IMR-90 (cell line): ENCODE data around the gene TMEM114. TPM values are rescaled to one million over a fixed set of nuclear protein-coding genes. Genes with fewer than 3 reads are reported as not detected.

ENCODE experiments used
- ATAC-seq: fragments of 200-7000 bp; cut with Tn5 transposase; 2 replicates; pipeline ENCODE4 v1.9.1; 2020; ENCODE audit warnings: low read depth, mild to moderate bottlenecking, moderate library complexity
- Bru-seq: library from RNA; stranded (reverse); fragments of 400-500 nt; gene quantifications from one replicate; lab custom pipeline; 2021; lab: Mats Ljungman, UMichigan
- BruChase-seq, 2 experiments: library from RNA; stranded (reverse); fragments of 400-500 nt; gene quantifications; one replicate each; lab custom pipeline; 2021; lab: Mats Ljungman, UMichigan
- BruUV-seq: library from RNA; stranded (reverse); fragments of 400-500 nt; replicated peaks from 2 replicates; lab custom pipeline; 2021; lab: Mats Ljungman, UMichigan
- CTCF ChIA-PET: fragments of 300-600 bp; formaldehyde crosslinking; extraction: SDS; loops from one replicate; lab custom pipeline; 2021; ENCODE audit warnings: antibody characterized with exemption; lab: Yijun Ruan, JAX
- POLR2A ChIA-PET: fragments of 300-600 bp; sonication (Branson Sonifier 250); formaldehyde crosslinking; loops from one replicate; lab custom pipeline; 2022; ENCODE audit warnings: antibody characterized with exemption; ENCODE audit not compliant: unreplicated experiment; lab: Charles Lee
- DNase-seq: peaks from one replicate; pipeline ENCODE4 v3.0.0; 2013
- H2AFZ ChIP-seq: replicated peaks from 2 replicates; pipeline ENCODE3; 2013; ENCODE audit warnings: low read length, mild to moderate bottlenecking; ENCODE audit not compliant: poor library complexity
- H2AK5ac ChIP-seq: 2 replicates; pipeline ENCODE4 v1.6.1; 2013; ENCODE audit warnings: low read depth, low read length, inconsistent platforms
- H2AK9ac ChIP-seq: replicated peaks from 2 replicates; pipeline ENCODE3; 2013; ENCODE audit warnings: mild to moderate bottlenecking, low read depth, low read length, moderate library complexity; ENCODE audit not compliant: poor library complexity
- H2BK120ac ChIP-seq: 2 replicates; pipeline ENCODE4 v1.6.1; 2013; ENCODE audit warnings: low read depth, low read length, inconsistent platforms
- H2BK15ac ChIP-seq: 3 replicates; pipeline ENCODE4 v1.6.1; 2013; ENCODE audit warnings: low read depth, low read length, inconsistent platforms
- H2BK20ac ChIP-seq: 2 replicates; pipeline ENCODE4 v1.6.1; 2013; ENCODE audit warnings: low read depth, mild to moderate bottlenecking, inconsistent platforms, low read length, moderate library complexity
- H2BK5ac ChIP-seq: 2 replicates; pipeline ENCODE4 v1.6.1; 2013; ENCODE audit warnings: mild to moderate bottlenecking, low read depth, low read length, inconsistent platforms; ENCODE audit not compliant: poor library complexity, severe bottlenecking
- H3K14ac ChIP-seq: replicated peaks from 2 replicates; pipeline ENCODE4 v1.6.1; 2013; ENCODE audit warnings: low read depth, low read length, inconsistent platforms
- H3K18ac ChIP-seq: 2 replicates; pipeline ENCODE4 v1.6.1; 2013; ENCODE audit warnings: low read depth, low read length, control low read depth
- H3K23ac ChIP-seq: 2 replicates; pipeline ENCODE4 v1.6.1; 2013; ENCODE audit warnings: low read depth, low read length, inconsistent platforms
- H3K27ac ChIP-seq: 2 replicates; pipeline ENCODE4 v1.5.1; 2013; ENCODE audit warnings: mild to moderate bottlenecking, control low read depth, low read length; ENCODE audit not compliant: insufficient read depth
- H3K27me3 ChIP-seq: 2 replicates; pipeline ENCODE4 v1.6.1; 2013; ENCODE audit warnings: low read length; ENCODE audit not compliant: control insufficient read depth, insufficient read depth
- H3K36me3 ChIP-seq: 2 replicates; pipeline ENCODE4 v1.6.1; 2013; ENCODE audit warnings: low read length, mixed read lengths; ENCODE audit not compliant: control insufficient read depth, insufficient read depth
- H3K4ac ChIP-seq: 2 replicates; pipeline ENCODE4 v1.6.1; 2013; ENCODE audit warnings: low read depth, low read length, inconsistent platforms
- H3K4me1 ChIP-seq: 2 replicates; pipeline ENCODE4 v1.6.1; 2013; ENCODE audit warnings: low read length, mixed read lengths; ENCODE audit not compliant: control insufficient read depth, insufficient read depth
- H3K4me2 ChIP-seq: 2 replicates; pipeline ENCODE4 v1.6.1; 2013; ENCODE audit warnings: low read depth, mild to moderate bottlenecking, control low read depth, low read length, moderate library complexity
- H3K4me3 ChIP-seq: 2 replicates; pipeline ENCODE4 v1.5.1; 2013; ENCODE audit warnings: low read depth, mild to moderate bottlenecking, control low read depth, low read length, moderate library complexity; ENCODE audit not compliant: insufficient read depth
- H3K56ac ChIP-seq: 2 replicates; pipeline ENCODE4 v1.6.1; 2013; ENCODE audit warnings: low read length, inconsistent platforms; ENCODE audit not compliant: insufficient read depth; ENCODE audit errors: extremely low read depth
- H3K79me1 ChIP-seq, 2 experiments: 2 replicates each; pipeline ENCODE4 v1.6.1; 2013; ENCODE audit warnings: low read length in 2 of 2, inconsistent platforms in 1 of 2, low read depth in 1 of 2
- H3K9ac ChIP-seq: 2 replicates; pipeline ENCODE4 v1.6.1; 2013; ENCODE audit warnings: low read depth, low read length, control low read depth
- H3K9me1 ChIP-seq: 2 replicates; pipeline ENCODE4 v1.6.1; 2013; ENCODE audit warnings: low read length, inconsistent platforms; ENCODE audit not compliant: insufficient read depth
- H3K9me3 ChIP-seq: 2 replicates; pipeline ENCODE4 v1.6.1; 2013; ENCODE audit warnings: low read length; ENCODE audit not compliant: control insufficient read depth, insufficient read depth
- H4K20me1 ChIP-seq: 2 replicates; pipeline ENCODE4 v1.6.1; 2013; ENCODE audit warnings: low read length, inconsistent platforms; ENCODE audit not compliant: insufficient read depth
- H4K5ac ChIP-seq: 2 replicates; pipeline ENCODE4 v1.6.1; 2013; ENCODE audit warnings: mild to moderate bottlenecking, low read depth, low read length, control low read depth
- H4K8ac ChIP-seq, 2 experiments: 2 replicates each; pipeline ENCODE4 v1.6.1; 2013; ENCODE audit warnings: low read depth in 2 of 2, low read length in 2 of 2, control low read depth in 1 of 2, inconsistent platforms in 1 of 2
- H4K91ac ChIP-seq: 2 replicates; pipeline ENCODE4 v1.6.1; 2013; ENCODE audit warnings: low read depth, low read length, inconsistent platforms; ENCODE audit not compliant: insufficient read depth
- NFE2L2 ChIP-seq: fragments of 150-350 bp; IDR thresholded peaks from 2 replicates; pipeline ENCODE4 v1.6.1; 2016; ENCODE audit warnings: low read depth, mild to moderate bottlenecking, low read length
- WGBS, 2 experiments: methylation state at CpG; one replicate each; pipeline versions ENCODE4 v1.1.5 to v1.1.7; 2013; ENCODE audit warnings: missing lambda C conversion rate in 2 of 2; ENCODE audit not compliant: insufficient read length in 1 of 2; ENCODE audit errors: extremely low coverage in 2 of 2; 5-methylcytosine and 5-hydroxymethylcytosine counted together
- dilution Hi-C: fragments of 300-500 bp; cut with HindIII; formaldehyde crosslinking; loops from one replicate; pipeline ENCODE4 v1.14.3; 2018; ENCODE audit warnings: low sequenced_read_pairs; ENCODE audit not compliant: unreplicated experiment
- in situ Hi-C: fragments of 300-500 bp; cut with MboI; formaldehyde crosslinking; loops from 3 replicates; pipeline ENCODE4 v1.14.3; 2019; ENCODE audit warnings: low sequenced_read_pairs, inconsistent platforms, mixed read lengths
- intact Hi-C: fragments of 100-400 bp; cut with micrococcal nuclease; formaldehyde crosslinking; loops from 2 replicates; pipeline ENCODE4 v1.10.0; 2022
- long read RNA-seq: library from polyadenylated mRNA; unstranded; transcript quantifications from one replicate; pipeline ENCODE4 v2.0.0, GENCODE V29; 2021; ENCODE audit not compliant: unreplicated experiment
- polyA plus RNA-seq, 3 experiments: library from polyadenylated mRNA; depleted of rRNA; stranded (reverse); fragments of >200 nt; gene quantifications; 2 replicates each; pipeline ENCODE4 v1.2.3, GENCODE V29; 2012; ENCODE audit warnings: low replicate concordance in 1 of 3
- total RNA-seq: library from RNA; depleted of rRNA; stranded (reverse); fragments of >200 nt; gene quantifications from 2 replicates; pipeline ENCODE4 v1.2.3, GENCODE V29; 2012; rRNA removed

Gene TMEM114
- total RNA-seq = not detected in 2 replicates
- not detected in 2 replicates for polyA plus RNA-seq (2012; rRNA removed)
- polyA plus RNA-seq (2012; cell fraction: cytosol; rRNA removed) = not detected in 2 replicates
- not detected in 2 replicates for polyA plus RNA-seq (2012; cell fraction: nucleus; rRNA removed; ENCODE audit: low replicate concordance)
- not detected for Bru-seq, nascent RNA
- not detected for BruChase-seq, experiment 1, labeled RNA remaining after a 6-hour chase
- not detected for BruChase-seq, experiment 2, labeled RNA remaining after a 2-hour chase
- long read RNA-seq = 0 reads

DNA sequence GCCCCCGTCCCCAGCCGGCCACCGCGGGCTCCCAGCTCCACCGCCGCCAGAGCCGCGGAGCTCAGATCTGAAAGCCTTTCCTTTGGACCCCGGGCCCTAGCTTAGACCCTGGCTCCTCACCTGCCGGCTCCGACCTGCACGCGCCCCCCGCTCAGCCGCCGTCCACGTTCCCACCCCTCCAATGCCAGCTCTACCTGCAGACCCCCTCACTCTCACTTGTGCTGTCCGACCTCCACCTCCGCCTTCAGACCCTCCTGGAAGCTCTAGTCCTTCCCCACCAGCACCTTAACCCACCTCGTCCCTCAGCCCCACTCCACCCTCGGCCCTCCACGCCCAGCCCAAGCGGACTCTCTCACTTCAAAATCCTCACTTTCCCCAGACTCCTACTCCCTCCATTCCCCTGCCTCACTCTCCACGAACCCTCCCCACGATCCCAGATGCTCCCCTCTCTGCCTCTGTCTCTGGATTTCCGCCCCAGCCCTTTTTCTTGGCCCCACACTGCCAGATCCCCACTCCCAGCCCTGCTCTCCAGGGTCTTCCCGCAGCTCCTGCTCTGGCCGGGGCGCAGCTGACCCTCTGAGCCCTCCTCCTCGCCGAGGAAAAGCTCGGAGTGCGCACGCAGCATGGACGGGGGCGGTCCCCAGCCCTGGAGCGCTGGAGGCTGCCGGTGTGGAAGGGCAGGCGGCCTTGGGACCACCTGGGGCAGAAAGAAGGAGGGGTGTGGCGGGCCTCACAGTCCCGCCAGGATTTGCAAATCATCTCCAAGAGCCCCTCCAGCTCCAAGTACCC, at the start of gene TMEM114:
TSS of gene TMEM114 (minus strand) at position 612 of the 789 bp plus-strand sequence. CDS start 673 bp downstream, outside the sequence.
- no peak within 1 kb of the TSS for H2BK15ac ChIP-seq
- H3K79me1 ChIP-seq = no peaks in the 10 kb centered on the region
- DNase-seq (no peak), ATAC-seq (no peak)
- H3K27ac ChIP-seq = no peak within 1 kb of the TSS
- intact Hi-C loops = no loop called here
- H3K9ac ChIP-seq = no peak within 1 kb of the TSS
- no peak within 1 kb of the TSS for H3K4ac ChIP-seq
- no peak within 1 kb of the TSS for H3K23ac ChIP-seq
- ChIA-PET POLR2A (no interaction called here), CTCF (no interaction called here)
- H3K4me1 ChIP-seq = no peaks in the 10 kb centered on the region
- H4K5ac ChIP-seq = no peak within 1 kb of the TSS
- H3K36me3 ChIP-seq = no peaks in the 10 kb centered on the region
- H3K9me3 ChIP-seq = peaks cover 2% of the 10 kb centered on the region; the same call in 1 of the 2 replicates
- H2AK9ac ChIP-seq = no peak within 1 kb of the TSS
- BruUV-seq = no TSS peak
- H3K18ac ChIP-seq = no peak within 1 kb of the TSS
- H4K91ac ChIP-seq = no peak within 1 kb of the TSS
- no peak within 1 kb of the TSS for H3K56ac ChIP-seq
- H3K9me1 ChIP-seq = no peaks in the 10 kb centered on the region
- peaks cover 32% of the 10 kb centered on the region for H3K27me3 ChIP-seq
- no peak within 1 kb of the TSS for H2AK5ac ChIP-seq
- H3K4me2 ChIP-seq = no peak within 1 kb of the TSS
- no peak for TF ChIP-seq NFE2L2
- H2BK20ac ChIP-seq = no peak within 1 kb of the TSS
- H3K14ac ChIP-seq = no peak within 1 kb of the TSS
- peak within 1 kb of the TSS; percentile 54 for H2BK5ac ChIP-seq
- dilution Hi-C loops = no loop called here
- 2% methylated on average over 16 of the region's 41 CpGs; no CpG with 5 or more reads in 1 of the 2 experiments for WGBS, 2 experiments
- no peak within 1 kb of the TSS for H4K8ac ChIP-seq
- in situ Hi-C loops = no loop called here
- no peaks in the 10 kb centered on the region for H4K20me1 ChIP-seq
- H3K4me3 ChIP-seq = no peak within 1 kb of the TSS
- no peak within 1 kb of the TSS for H2BK120ac ChIP-seq
- peak within 1 kb of the TSS; percentile 32 for H2AFZ ChIP-seq
